K562 (cell line): ENCODE results near the gene TXNRD2. TPM values are rescaled to one million over a fixed set of nuclear protein-coding genes. Genes with fewer than 3 reads are reported as not detected.
A peak's percentile ranks its signal among the peaks of the same experiment; 100 is the strongest.

Experiments
- NR1H2 ChIP-seq: sonication (generic); formaldehyde crosslinking; IDR thresholded peaks from 2 replicates; pipeline ENCODE4 v1.4.0; 2020; ENCODE audit warnings: mild to moderate bottlenecking, missing genetic modification reagents
- polyA plus RNA-seq, 8 experiments: library from polyadenylated mRNA; depleted of rRNA in 4 of 8; stranded (reverse) in 5 of 8; unstranded in 3 of 8; fragments of >200 nt; fragmentation: Nextera tagmentation in 2 of 8; fragmentation: Illumina TruSeq in 1 of 8; extraction: Ambion mirVana in 2 of 8; extraction: Trizol in 1 of 8; gene quantifications; 2 replicates each; pipeline versions ENCODE4 v1.2.1 to v1.2.3, GENCODE V29; 2011 to 2014; ENCODE audit warnings: inconsistent platforms in 1 of 8, missing spikeins in 1 of 8
- total RNA-seq, 7 experiments: library from RNA; depleted of rRNA in 6 of 7; stranded (reverse); fragments of >200 nt in 6 of 7; fragmentation: Illumina TruSeq in 2 of 7; extraction: Trizol in 2 of 7; gene quantifications; 2 replicates each; pipeline versions ENCODE4 v1.2.1 to v1.2.3, GENCODE V29; 2011 to 2021; ENCODE audit warnings: low replicate concordance in 1 of 7
- TF ChIP-seq, protein P1 (sequence below), 2 experiments: fragments of 450-650 bp in 1 of 2; sonication (generic) in 1 of 2; formaldehyde crosslinking in 1 of 2; IDR thresholded peaks; 2 replicates each; pipeline versions ENCODE4 v1.7.1 to v1.9.0; 2016 to 2022; ENCODE audit warnings: inconsistent platforms in 1 of 2, mild to moderate bottlenecking in 1 of 2, missing genetic modification reagents in 1 of 2

Gene TXNRD2
- total and polyA plus RNA-seq, 9 of the 15 experiments (the other 6 are each of a cell fraction or from before 2014, with no cell fraction given) = 3.3 to 80.2 (median 49.4) TPM

DNA sequence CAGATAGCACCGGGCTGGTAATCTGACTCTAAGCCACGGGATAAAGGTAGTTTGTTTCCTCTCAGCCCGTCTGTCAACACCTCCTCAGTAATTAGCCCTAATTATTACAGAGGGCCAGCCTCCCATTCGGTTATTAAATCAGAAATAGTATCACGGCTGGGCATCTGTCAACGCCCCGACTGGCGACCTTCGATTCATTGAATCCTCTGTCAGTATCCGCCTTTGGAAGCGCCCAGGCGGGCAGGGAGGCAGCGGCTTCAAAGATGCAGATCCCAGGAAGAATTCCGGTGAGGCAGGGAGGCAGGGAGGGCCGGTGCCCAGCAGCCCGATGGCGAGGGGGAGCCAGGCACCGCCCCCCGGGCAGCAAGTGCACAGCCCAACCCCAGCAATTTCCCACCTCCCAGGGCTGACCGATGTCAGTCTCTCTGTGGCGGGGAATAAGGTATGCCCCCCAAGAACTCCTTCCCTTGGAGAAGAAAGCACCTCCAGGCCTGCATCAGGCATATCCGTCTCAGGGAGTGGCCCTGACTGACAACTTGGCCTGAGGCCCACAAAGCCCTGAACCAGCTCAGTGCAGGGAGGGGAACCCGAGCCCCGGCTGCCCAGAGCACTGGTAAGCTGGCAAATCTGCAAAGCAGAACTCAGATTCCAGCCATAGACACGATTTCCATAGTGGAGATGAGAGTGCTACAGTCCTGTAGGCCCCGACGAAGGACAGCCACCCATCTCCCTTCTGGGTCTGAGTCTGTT is 98.3 kb downstream of the TXNRD2 start (continued):
- TF ChIP-seq, protein P1, sequence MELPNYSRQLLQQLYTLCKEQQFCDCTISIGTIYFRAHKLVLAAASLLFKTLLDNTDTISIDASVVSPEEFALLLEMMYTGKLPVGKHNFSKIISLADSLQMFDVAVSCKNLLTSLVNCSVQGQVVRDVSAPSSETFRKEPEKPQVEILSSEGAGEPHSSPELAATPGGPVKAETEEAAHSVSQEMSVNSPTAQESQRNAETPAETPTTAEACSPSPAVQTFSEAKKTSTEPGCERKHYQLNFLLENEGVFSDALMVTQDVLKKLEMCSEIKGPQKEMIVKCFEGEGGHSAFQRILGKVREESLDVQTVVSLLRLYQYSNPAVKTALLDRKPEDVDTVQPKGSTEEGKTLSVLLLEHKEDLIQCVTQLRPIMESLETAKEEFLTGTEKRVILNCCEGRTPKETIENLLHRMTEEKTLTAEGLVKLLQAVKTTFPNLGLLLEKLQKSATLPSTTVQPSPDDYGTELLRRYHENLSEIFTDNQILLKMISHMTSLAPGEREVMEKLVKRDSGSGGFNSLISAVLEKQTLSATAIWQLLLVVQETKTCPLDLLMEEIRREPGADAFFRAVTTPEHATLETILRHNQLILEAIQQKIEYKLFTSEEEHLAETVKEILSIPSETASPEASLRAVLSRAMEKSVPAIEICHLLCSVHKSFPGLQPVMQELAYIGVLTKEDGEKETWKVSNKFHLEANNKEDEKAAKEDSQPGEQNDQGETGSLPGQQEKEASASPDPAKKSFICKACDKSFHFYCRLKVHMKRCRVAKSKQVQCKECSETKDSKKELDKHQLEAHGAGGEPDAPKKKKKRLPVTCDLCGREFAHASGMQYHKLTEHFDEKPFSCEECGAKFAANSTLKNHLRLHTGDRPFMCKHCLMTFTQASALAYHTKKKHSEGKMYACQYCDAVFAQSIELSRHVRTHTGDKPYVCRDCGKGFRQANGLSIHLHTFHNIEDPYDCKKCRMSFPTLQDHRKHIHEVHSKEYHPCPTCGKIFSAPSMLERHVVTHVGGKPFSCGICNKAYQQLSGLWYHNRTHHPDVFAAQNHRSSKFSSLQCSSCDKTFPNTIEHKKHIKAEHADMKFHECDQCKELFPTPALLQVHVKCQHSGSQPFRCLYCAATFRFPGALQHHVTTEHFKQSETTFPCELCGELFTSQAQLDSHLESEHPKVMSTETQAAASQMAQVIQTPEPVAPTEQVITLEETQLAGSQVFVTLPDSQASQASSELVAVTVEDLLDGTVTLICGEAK (IDR thresholded peaks at IDR 0.05) = no peak
- TF ChIP-seq, protein P1 (CRISPR knock-in tag; IDR thresholded peaks at IDR 0.05) = 0 out of 2 replicates have a peak, but pooled peaks have one; percentile 31
- no peak for TF ChIP-seq NR1H2 (CRISPR knock-in tag)
